ENCODE measurements around the gene ATP2B2. TPM values are rescaled to one million over a fixed set of nuclear protein-coding genes. Genes with fewer than 3 reads are reported as not detected.

ATP2B2 gene
- total and polyA plus RNA-seq, 10 of the 15 experiments (the other 5 are each of a cell fraction or from before 2014, with no cell fraction given), result 0.04 TPM; not detected in 9

DNA sequence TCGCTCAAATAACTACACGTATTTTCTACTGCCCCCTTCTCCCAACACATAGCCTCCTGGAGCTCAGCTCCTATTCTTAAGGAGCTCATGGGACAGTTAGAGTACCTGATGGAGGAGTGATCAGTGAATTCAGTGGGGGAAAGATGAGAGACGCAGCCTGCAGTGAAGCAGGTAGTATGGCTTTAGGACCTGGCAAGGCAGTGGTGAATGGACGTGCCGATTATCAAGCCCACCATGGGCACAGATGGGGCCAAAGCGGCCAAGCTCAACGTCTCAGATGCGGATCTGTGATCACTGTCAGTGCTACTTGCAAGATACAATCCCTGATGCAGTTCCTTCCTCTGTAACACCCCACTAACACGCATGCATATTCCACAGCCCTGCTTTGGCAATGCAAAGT lies 45.8 kb upstream of the ATP2B2 start:
- SMC1A ChIA-PET (ENCODE audit: uncharacterized antibody, unreplicated experiment), result interaction anchor here (0.6 kb wide), 1 partner anchor 1107 kb away, joined by 3 read pairs; no protein-coding TSS in a partner anchor
- WGBS (ENCODE audit: insufficient coverage, insufficient replicate concordance, low lambda C conversion rate, missing lambda C conversion rate), result 80% methylated on average over 9 of the region's 9 CpGs
- H3K4me3 ChIP-seq, result no peak overlapping the region
- DNase-seq (ENCODE audit: low read depth, low spot score) (no peak), FAIRE-seq (no peak), ATAC-seq (no peak)
- H3K4me1 ChIP-seq (ENCODE audit: control insufficient read depth, insufficient read depth, low read length), result no peaks in the 10 kb centered on the region
- no TSS peak for BruUV-seq (replicated peaks)
- no peak overlapping the region for H3K4me2 ChIP-seq (ENCODE audit: control insufficient read depth, insufficient read depth)
- H3K9me3 ChIP-seq (replicated peaks; ENCODE audit: control insufficient read depth, insufficient read depth, low read length), result no peaks in the 10 kb centered on the region; the same call in 2 of the 3 replicates
- CTCF ChIA-PET, result no interaction called here
- H3K9ac ChIP-seq (ENCODE audit: control insufficient read depth, insufficient read depth, low read length), result no peak overlapping the region
- POLR2A ChIA-PET, result interaction anchor here (1.2 kb wide), 1 partner anchor 22 kb away, joined by 4 read pairs; no protein-coding TSS in a partner anchor
- in situ Hi-C loops (cut with MboI) (no loop called here), intact Hi-C loops (cut with micrococcal nuclease; ENCODE audit: unreplicated experiment) (no loop called here)
- no peaks in the 10 kb centered on the region; a peak in 1 of 4 replicates for H3K27me3 ChIP-seq (replicated peaks in 1 of 2; ENCODE audit: control insufficient read depth in 2 of 2, insufficient read depth in 2 of 2, low read length in 1 of 2)
- RAD21 ChIA-PET (ENCODE audit: unreplicated experiment), result no interaction called here
- TF ChIP-seq, protein P1, sequence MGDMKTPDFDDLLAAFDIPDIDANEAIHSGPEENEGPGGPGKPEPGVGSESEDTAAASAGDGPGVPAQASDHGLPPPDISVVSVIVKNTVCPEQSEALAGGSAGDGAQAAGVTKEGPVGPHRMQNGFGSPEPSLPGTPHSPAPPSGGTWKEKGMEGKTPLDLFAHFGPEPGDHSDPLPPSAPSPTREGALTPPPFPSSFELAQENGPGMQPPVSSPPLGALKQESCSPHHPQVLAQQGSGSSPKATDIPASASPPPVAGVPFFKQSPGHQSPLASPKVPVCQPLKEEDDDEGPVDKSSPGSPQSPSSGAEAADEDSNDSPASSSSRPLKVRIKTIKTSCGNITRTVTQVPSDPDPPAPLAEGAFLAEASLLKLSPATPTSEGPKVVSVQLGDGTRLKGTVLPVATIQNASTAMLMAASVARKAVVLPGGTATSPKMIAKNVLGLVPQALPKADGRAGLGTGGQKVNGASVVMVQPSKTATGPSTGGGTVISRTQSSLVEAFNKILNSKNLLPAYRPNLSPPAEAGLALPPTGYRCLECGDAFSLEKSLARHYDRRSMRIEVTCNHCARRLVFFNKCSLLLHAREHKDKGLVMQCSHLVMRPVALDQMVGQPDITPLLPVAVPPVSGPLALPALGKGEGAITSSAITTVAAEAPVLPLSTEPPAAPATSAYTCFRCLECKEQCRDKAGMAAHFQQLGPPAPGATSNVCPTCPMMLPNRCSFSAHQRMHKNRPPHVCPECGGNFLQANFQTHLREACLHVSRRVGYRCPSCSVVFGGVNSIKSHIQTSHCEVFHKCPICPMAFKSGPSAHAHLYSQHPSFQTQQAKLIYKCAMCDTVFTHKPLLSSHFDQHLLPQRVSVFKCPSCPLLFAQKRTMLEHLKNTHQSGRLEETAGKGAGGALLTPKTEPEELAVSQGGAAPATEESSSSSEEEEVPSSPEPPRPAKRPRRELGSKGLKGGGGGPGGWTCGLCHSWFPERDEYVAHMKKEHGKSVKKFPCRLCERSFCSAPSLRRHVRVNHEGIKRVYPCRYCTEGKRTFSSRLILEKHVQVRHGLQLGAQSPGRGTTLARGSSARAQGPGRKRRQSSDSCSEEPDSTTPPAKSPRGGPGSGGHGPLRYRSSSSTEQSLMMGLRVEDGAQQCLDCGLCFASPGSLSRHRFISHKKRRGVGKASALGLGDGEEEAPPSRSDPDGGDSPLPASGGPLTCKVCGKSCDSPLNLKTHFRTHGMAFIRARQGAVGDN (IDR thresholded peaks at IDR 0.05), result no peak
- TF ChIP-seq BHLHE40 (IDR thresholded peaks at IDR 0.05; ENCODE audit: borderline replicate concordance in 1 of 2, low read depth in 2 of 2, low read length in 1 of 2) (no peak), NBN (IDR thresholded peaks at IDR 0.05) (no peak), ZNF207 (IDR thresholded peaks at IDR 0.05; ENCODE audit: borderline replicate concordance) (no peak), SMAD5 (IDR thresholded peaks at IDR 0.05; ENCODE audit: low read depth) (no peak), BRCA1 (IDR thresholded peaks at IDR 0.05; ENCODE audit: low read depth, low read length) (no peak), MYC (IDR thresholded peaks at IDR 0.05; ENCODE audit: insufficient read depth, insufficient read length, insufficient replicate concordance, low read length, severe bottlenecking) (no peak), CREB1 (IDR thresholded peaks at IDR 0.05; ENCODE audit: low read depth) (no peak), CHD4 (IDR thresholded peaks at IDR 0.05) (no peak), CEBPB (IDR thresholded peaks at IDR 0.05; ENCODE audit: borderline replicate concordance in 1 of 2, low read depth in 2 of 2, low read length in 2 of 2) (no peak), SIN3A (IDR thresholded peaks at IDR 0.05; ENCODE audit: low read depth, low read length) (no peak), JUNB (IDR thresholded peaks at IDR 0.05) (no peak)
- TF ChIP-seq, protein P2, sequence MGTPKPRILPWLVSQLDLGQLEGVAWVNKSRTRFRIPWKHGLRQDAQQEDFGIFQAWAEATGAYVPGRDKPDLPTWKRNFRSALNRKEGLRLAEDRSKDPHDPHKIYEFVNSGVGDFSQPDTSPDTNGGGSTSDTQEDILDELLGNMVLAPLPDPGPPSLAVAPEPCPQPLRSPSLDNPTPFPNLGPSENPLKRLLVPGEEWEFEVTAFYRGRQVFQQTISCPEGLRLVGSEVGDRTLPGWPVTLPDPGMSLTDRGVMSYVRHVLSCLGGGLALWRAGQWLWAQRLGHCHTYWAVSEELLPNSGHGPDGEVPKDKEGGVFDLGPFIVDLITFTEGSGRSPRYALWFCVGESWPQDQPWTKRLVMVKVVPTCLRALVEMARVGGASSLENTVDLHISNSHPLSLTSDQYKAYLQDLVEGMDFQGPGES (IDR thresholded peaks at IDR 0.05), result no peak
- TF ChIP-seq, protein P3, sequence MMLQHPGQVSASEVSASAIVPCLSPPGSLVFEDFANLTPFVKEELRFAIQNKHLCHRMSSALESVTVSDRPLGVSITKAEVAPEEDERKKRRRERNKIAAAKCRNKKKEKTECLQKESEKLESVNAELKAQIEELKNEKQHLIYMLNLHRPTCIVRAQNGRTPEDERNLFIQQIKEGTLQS (IDR thresholded peaks at IDR 0.05; ENCODE audit: borderline replicate concordance, extremely low read depth, low read depth, low read length), result no peak
- TF ChIP-seq, protein P4, sequence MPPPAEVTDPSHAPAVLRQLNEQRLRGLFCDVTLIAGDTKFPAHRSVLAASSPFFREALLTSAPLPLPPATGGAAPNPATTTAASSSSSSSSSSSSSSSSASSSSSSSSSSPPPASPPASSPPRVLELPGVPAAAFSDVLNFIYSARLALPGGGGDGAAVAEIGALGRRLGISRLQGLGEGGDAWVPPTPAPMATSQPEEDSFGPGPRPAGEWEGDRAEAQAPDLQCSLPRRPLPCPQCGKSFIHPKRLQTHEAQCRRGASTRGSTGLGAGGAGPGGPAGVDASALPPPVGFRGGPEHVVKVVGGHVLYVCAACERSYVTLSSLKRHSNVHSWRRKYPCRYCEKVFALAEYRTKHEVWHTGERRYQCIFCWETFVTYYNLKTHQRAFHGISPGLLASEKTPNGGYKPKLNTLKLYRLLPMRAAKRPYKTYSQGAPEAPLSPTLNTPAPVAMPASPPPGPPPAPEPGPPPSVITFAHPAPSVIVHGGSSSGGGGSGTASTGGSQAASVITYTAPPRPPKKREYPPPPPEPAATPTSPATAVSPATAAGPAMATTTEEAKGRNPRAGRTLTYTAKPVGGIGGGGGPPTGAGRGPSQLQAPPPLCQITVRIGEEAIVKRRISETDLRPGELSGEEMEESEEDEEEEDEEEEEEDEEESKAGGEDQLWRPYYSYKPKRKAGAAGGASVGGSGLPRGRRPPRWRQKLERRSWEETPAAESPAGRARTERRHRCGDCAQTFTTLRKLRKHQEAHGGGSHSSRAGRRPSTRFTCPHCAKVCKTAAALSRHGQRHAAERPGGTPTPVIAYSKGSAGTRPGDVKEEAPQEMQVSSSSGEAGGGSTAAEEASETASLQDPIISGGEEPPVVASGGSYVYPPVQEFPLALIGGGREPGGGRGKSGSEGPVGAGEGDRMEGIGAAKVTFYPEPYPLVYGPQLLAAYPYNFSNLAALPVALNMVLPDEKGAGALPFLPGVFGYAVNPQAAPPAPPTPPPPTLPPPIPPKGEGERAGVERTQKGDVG (CRISPR knock-in tag; IDR thresholded peaks at IDR 0.05), result no peak
- no peaks in the 10 kb centered on the region for H4K20me1 ChIP-seq (ENCODE audit: control insufficient read depth, insufficient read depth)
- no peaks in the 10 kb centered on the region for H3K79me2 ChIP-seq (ENCODE audit: control insufficient read depth, insufficient read depth, low read length)
- H3K36me3 ChIP-seq (ENCODE audit: control insufficient read depth in 2 of 2, insufficient read depth in 2 of 2, low read length in 1 of 2), result no peaks in the 10 kb centered on the region
- no peak overlapping the region for H3K27ac ChIP-seq (ENCODE audit: control insufficient read depth, insufficient read depth)
- H2AFZ ChIP-seq (ENCODE audit: control insufficient read depth, low read depth, low read length), result no peak overlapping the region
